BJ (cell line): ENCODE results near the gene IFNLR1. TPM values are rescaled to one million over a fixed set of nuclear protein-coding genes. Genes with fewer than 3 reads are reported as not detected.

ENCODE experiments used
- CTCF ChIA-PET: fragments of 350-600 bp; formaldehyde crosslinking; extraction: SDS; loops from one replicate; lab custom pipeline; 2021; ENCODE audit warnings: antibody characterized with exemption, inconsistent platforms; lab: Yijun Ruan, JAX
- POLR2A ChIA-PET: fragments of 300-600 bp; sonication (Branson Sonifier 250); formaldehyde crosslinking; extraction: SDS; loops from one replicate; lab custom pipeline; 2021; ENCODE audit warnings: antibody characterized with exemption; lab: Charles Lee
- DNase-seq: peaks from one replicate; pipeline ENCODE4 v3.0.0-alpha.2; 2011; ENCODE audit warnings: low read depth
- H3K27me3 ChIP-seq: 2 replicates; pipeline ENCODE4 v1.6.0; 2011; ENCODE audit warnings: low read length; ENCODE audit not compliant: control insufficient read depth, insufficient read depth
- H3K36me3 ChIP-seq: 2 replicates; pipeline ENCODE4 v1.5.1; 2011; ENCODE audit warnings: low read length; ENCODE audit not compliant: control insufficient read depth, insufficient read depth
- H3K4me3 ChIP-seq: 2 replicates; pipeline ENCODE4 v1.5.1; 2011; ENCODE audit warnings: low read depth, mild to moderate bottlenecking, control low read depth, low read length
- CTCF ChIP-seq: IDR thresholded peaks from 2 replicates; pipeline ENCODE4 v1.5.1; 2011; ENCODE audit warnings: low read depth, mild to moderate bottlenecking, control low read depth, inconsistent platforms, low read length, moderate library complexity; ENCODE audit not compliant: insufficient read depth
- polyA plus RNA-seq: library from polyadenylated mRNA; depleted of rRNA; stranded (reverse); fragments of >200 nt; gene quantifications from 2 replicates; pipeline ENCODE4 v1.2.3, GENCODE V29; 2011

IFNLR1 gene
- polyA plus RNA-seq, 1 experiment: not detected

- Histone ChIP-seq H3K36me3 (no peaks in the 10 kb centered on the region), H3K4me3 (no peak overlapping the region), H3K27me3 (peaks cover 9% of the 10 kb centered on the region)
- ChIA-PET POLR2A (no interaction called here), CTCF (interaction anchor here (0.5 to 3.9 kb wide), 35 partner anchors 9 to 577 kb away, joined by 3 to 41 read pairs (median 5); no protein-coding TSS in a partner anchor)
- TF ChIP-seq CTCF: no peak
- no peak for DNase-seq
Measured at GRCh38 chr1:24149866-24150233, 37.2 kb downstream of the IFNLR1 start.

DNA sequence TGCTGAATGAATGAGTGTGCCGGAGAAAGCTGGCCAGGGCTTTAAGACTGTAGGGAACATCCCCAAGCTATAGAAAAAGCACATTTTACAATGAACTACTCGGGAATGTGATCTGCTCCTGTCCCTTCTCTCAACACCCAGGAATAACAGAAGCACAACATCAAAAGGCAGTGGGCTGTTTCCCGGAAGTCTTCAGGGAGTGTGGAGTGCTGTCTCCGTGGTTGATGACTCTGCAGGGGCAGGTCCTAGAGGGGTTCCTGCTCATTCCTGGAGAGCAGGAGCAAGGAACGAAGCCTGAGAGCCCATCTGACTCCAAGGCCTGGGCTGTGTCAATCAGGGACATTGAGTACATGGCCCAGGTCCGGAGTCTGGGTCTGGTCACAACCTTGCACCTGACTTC, 39.3 kb downstream of the IFNLR1 start:
- DNase-seq: no peak
- H3K27me3 ChIP-seq: peaks cover 12% of the 10 kb centered on the region
- no peaks in the 10 kb centered on the region for H3K36me3 ChIP-seq
- no peak for TF ChIP-seq CTCF
- H3K4me3 ChIP-seq: no peak overlapping the region
- ChIA-PET CTCF (interaction anchor here (0.8 to 2.0 kb wide), 5 partner anchors 10 to 244 kb away, joined by 3 to 8 read pairs (median 6); no protein-coding TSS in a partner anchor), POLR2A (no interaction called here)

DNA sequence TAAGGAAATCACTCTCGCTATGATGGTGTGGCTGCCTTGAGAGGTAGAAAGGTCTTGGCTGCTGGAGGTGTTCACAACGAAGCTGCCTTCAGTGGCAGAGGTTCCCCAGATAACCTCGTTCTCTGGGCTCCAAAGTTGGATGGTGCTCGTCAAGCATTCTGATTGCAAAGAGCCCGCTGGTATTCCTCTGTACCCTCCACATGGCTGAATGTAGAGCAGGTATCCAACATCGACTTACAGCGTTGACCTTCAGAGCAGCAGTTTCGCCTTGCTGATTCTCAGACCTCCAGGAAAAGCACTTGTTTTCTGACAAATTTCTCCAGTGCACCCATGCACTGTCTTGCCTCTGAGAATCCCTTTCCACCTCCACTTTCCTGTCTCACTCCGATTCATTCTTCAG, 39.9 kb downstream of the IFNLR1 start:
- Histone ChIP-seq H3K4me3 (no peak overlapping the region), H3K36me3 (no peaks in the 10 kb centered on the region), H3K27me3 (peaks cover 12% of the 10 kb centered on the region)
- ChIA-PET POLR2A (interaction anchor here (0.6 kb wide), 1 partner anchor 440 kb away, joined by 3 read pairs; no protein-coding TSS in a partner anchor), CTCF (interaction anchor here (0.7 to 2.0 kb wide), 5 partner anchors 9 to 244 kb away, joined by 3 to 8 read pairs (median 6); no protein-coding TSS in a partner anchor)
- DNase-seq: no peak
- no peak for TF ChIP-seq CTCF

DNA sequence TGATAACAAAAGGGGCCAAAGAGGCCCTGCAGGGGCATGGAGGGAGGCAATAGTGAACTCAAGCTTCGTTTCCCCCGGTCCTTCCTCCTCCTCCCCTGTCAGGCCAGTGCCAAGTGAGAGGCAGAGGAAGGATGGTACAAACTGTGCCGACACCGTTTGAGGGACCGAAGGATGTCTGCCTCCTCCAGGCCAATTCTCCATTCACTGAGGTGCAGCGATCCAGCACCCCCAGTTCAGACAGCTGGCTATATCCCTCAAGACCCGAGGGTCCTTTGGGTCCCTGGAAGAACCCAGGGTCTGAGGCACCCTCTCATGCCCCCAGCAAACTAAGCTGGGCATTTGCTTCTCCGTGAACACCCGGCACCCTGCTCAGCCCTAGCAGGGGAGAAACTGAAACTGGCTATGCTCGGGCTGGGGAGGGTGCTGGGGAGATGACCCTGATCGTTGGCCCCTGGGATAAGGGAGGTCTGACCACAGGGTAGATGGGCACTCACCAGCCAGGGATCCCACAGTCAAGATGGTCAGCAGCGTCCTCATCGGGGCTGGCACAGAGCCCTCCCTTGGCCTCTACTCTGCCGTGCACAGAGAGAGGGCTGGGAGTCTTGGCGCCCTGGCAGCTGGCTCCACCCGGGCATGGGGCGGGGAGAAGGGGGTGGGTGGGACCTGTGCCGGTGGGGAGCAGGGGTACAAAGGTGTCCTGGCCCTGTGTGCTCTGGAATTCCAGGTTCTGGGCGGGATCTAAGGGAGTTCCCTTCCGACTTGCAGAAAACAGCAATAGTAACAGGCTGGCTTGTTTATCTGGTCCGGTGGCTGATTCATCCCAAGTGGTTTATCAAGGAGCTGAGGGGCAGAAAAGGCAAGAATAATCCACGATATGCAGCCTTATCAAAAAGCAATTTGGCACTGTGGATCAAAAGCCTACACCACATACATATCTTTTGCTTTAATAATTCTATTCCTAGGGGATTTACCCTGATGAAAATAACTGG, 44.2 kb downstream of the IFNLR1 start, which contains the start of gene IL22RA1:
Gene IL22RA1 (minus strand): TSS at position 595 of the 989 bp plus-strand sequence. CDS start 58 bp downstream, at position 537.
- peak within 1 kb of the TSS; percentile 42 for H3K4me3 ChIP-seq
- no peak for DNase-seq
- H3K27me3 ChIP-seq: peaks cover 9% of the 10 kb centered on the region
- TF ChIP-seq CTCF: no peak
- ChIA-PET POLR2A (interaction anchor here (0.6 kb wide), 1 partner anchor 998 kb away, joined by 4 read pairs; no protein-coding TSS in a partner anchor), CTCF (interaction anchor here (0.6 to 2.5 kb wide), 7 partner anchors 7 to 248 kb away, joined by 3 to 15 read pairs (median 5); no protein-coding TSS in a partner anchor)
- no peaks in the 10 kb centered on the region for H3K36me3 ChIP-seq
